ENCODE results near the gene MKX. TPM values are rescaled to one million over a fixed set of nuclear protein-coding genes. Genes with fewer than 3 reads are reported as not detected.

The MKX gene
- total RNA-seq, 1 experiment from 2014 or later = 1.5 TPM

- no peak overlapping the region for H3K4me3 Mint-ChIP-seq (ENCODE audit: low read depth, unreplicated experiment)
- CTCF ChIA-PET = interaction anchor here (1.1 kb wide), 1 partner anchor 666 kb away, joined by 4 read pairs; the partner anchor contains the start of gene MPP7
- H3K4me1 Mint-ChIP-seq (ENCODE audit: low read depth, unreplicated experiment) = no peaks in the 10 kb centered on the region
- H3K27ac Mint-ChIP-seq (ENCODE audit: unreplicated experiment) = no peak overlapping the region
- no peak for DNase-seq
- TF ChIP-seq CTCF (IDR thresholded peaks at IDR 0.05; ENCODE audit: unreplicated experiment) = no peak
- no peaks in the 10 kb centered on the region for H3K36me3 Mint-ChIP-seq (ENCODE audit: insufficient read depth, unreplicated experiment)
- no peaks in the 10 kb centered on the region for H3K27me3 Mint-ChIP-seq (ENCODE audit: unreplicated experiment)
- intact Hi-C loops (cut with micrococcal nuclease; ENCODE audit: unreplicated experiment) = no loop called here
- peaks cover 3% of the 10 kb centered on the region for H3K9me3 Mint-ChIP-seq (ENCODE audit: low read depth, unreplicated experiment)
- BruUV-seq (replicated peaks) = no TSS peak
These were observed 108.8 kb downstream of the MKX start for GRCh38 chr10:27636816-27637215.

GRCh38 chr10:27635699-27636270, 109.8 kb downstream of the MKX start:
- no peak for DNase-seq
- TF ChIP-seq CTCF (IDR thresholded peaks at IDR 0.05; ENCODE audit: unreplicated experiment) = no peak
- H3K4me1 Mint-ChIP-seq (ENCODE audit: low read depth, unreplicated experiment) = no peaks in the 10 kb centered on the region
- BruUV-seq (replicated peaks) = no TSS peak
- no peaks in the 10 kb centered on the region for H3K27me3 Mint-ChIP-seq (ENCODE audit: unreplicated experiment)
- intact Hi-C loops (cut with micrococcal nuclease; ENCODE audit: unreplicated experiment) = no loop called here
- CTCF ChIA-PET = no interaction called here
- H3K27ac Mint-ChIP-seq (ENCODE audit: unreplicated experiment) = no peak overlapping the region
- H3K36me3 Mint-ChIP-seq (ENCODE audit: insufficient read depth, unreplicated experiment) = no peaks in the 10 kb centered on the region
- H3K4me3 Mint-ChIP-seq (ENCODE audit: low read depth, unreplicated experiment) = no peak overlapping the region
- peaks cover 3% of the 10 kb centered on the region for H3K9me3 Mint-ChIP-seq (ENCODE audit: low read depth, unreplicated experiment)

GRCh38 chr10:27635290-27635689, 110.3 kb downstream of the MKX start:
- no peak for TF ChIP-seq CTCF (IDR thresholded peaks at IDR 0.05; ENCODE audit: unreplicated experiment)
- H3K27me3 Mint-ChIP-seq (ENCODE audit: unreplicated experiment) = no peaks in the 10 kb centered on the region
- peaks cover 3% of the 10 kb centered on the region for H3K9me3 Mint-ChIP-seq (ENCODE audit: low read depth, unreplicated experiment)
- no peaks in the 10 kb centered on the region for H3K4me1 Mint-ChIP-seq (ENCODE audit: low read depth, unreplicated experiment)
- DNase-seq = no peak
- H3K4me3 Mint-ChIP-seq (ENCODE audit: low read depth, unreplicated experiment) = no peak overlapping the region
- intact Hi-C loops (cut with micrococcal nuclease; ENCODE audit: unreplicated experiment) = no loop called here
- CTCF ChIA-PET = no interaction called here
- no TSS peak for BruUV-seq (replicated peaks)
- H3K27ac Mint-ChIP-seq (ENCODE audit: unreplicated experiment) = no peak overlapping the region
- no peaks in the 10 kb centered on the region for H3K36me3 Mint-ChIP-seq (ENCODE audit: insufficient read depth, unreplicated experiment)

GRCh38 chr10:27628621-27629020, 117.0 kb downstream of the MKX start:
- Mint-ChIP-seq H3K4me3 (ENCODE audit: low read depth, unreplicated experiment) (no peak overlapping the region), H3K9me3 (ENCODE audit: low read depth, unreplicated experiment) (peaks cover 3% of the 10 kb centered on the region), H3K27me3 (ENCODE audit: unreplicated experiment) (peaks cover 34% of the 10 kb centered on the region), H3K36me3 (ENCODE audit: insufficient read depth, unreplicated experiment) (no peaks in the 10 kb centered on the region), H3K4me1 (ENCODE audit: low read depth, unreplicated experiment) (no peaks in the 10 kb centered on the region), H3K27ac (ENCODE audit: unreplicated experiment) (no peak overlapping the region)
- intact Hi-C loops (cut with micrococcal nuclease; ENCODE audit: unreplicated experiment) = no loop called here
- no TSS peak for BruUV-seq (replicated peaks)
- no peak for TF ChIP-seq CTCF (IDR thresholded peaks at IDR 0.05; ENCODE audit: unreplicated experiment)
- DNase-seq = no peak
- CTCF ChIA-PET = no interaction called here

Measured in Calu3 (cell line).